ENCODE data around the gene TACC3. TPM values are rescaled to one million over a fixed set of nuclear protein-coding genes. Genes with fewer than 3 reads are reported as not detected.

The TACC3 gene
- total and polyA plus RNA-seq, 9 donors: 2.1 to 10.4 (median 6.0) TPM

DNA sequence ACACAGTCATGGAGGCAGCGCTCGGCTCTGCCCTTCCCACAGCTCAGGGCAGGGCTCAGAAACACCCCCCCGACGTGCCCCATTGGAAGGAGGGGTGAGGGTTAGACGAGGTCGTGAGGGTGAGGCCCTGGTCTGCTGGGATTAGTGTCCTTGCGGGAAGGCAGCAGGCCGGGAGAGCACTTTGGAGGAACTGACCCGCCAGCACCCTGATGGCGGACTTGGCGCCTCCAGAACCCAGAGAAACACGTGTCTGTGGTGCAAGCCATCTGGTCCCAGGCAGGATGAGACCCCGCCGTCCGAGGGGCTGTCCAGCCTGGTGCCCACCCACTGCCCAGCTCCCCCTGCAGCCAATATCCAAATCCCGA lies 26.3 kb downstream of the TACC3 start:
- no peaks in the 10 kb centered on the region for H3K9me3 ChIP-seq
- no peak overlapping the region for H3K27ac ChIP-seq
- DNase-seq: no peak
- peaks cover 2% of the 10 kb centered on the region for H3K4me1 ChIP-seq (ENCODE audit: insufficient read depth)
- TF ChIP-seq POLR2A (IDR thresholded peaks at IDR 0.05) (no peak), EP300 (IDR thresholded peaks at IDR 0.05) (no peak)
- TF ChIP-seq, protein P1, sequence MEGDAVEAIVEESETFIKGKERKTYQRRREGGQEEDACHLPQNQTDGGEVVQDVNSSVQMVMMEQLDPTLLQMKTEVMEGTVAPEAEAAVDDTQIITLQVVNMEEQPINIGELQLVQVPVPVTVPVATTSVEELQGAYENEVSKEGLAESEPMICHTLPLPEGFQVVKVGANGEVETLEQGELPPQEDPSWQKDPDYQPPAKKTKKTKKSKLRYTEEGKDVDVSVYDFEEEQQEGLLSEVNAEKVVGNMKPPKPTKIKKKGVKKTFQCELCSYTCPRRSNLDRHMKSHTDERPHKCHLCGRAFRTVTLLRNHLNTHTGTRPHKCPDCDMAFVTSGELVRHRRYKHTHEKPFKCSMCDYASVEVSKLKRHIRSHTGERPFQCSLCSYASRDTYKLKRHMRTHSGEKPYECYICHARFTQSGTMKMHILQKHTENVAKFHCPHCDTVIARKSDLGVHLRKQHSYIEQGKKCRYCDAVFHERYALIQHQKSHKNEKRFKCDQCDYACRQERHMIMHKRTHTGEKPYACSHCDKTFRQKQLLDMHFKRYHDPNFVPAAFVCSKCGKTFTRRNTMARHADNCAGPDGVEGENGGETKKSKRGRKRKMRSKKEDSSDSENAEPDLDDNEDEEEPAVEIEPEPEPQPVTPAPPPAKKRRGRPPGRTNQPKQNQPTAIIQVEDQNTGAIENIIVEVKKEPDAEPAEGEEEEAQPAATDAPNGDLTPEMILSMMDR (IDR thresholded peaks at IDR 0.05): no peak
- WGBS, 3 donors: 83 to 86% (median 83%) methylated on average over 16 of the region's 16 CpGs
- no peaks in the 10 kb centered on the region for H3K36me3 ChIP-seq
- H3K4me3 ChIP-seq: no peak overlapping the region
- H3K27me3 ChIP-seq: no peaks in the 10 kb centered on the region
- intact Hi-C loops (cut with DNase I): loop anchor here (5.0 kb wide), 2 partner anchors 60 to 150 kb away; no protein-coding TSS in a partner anchor

DNA sequence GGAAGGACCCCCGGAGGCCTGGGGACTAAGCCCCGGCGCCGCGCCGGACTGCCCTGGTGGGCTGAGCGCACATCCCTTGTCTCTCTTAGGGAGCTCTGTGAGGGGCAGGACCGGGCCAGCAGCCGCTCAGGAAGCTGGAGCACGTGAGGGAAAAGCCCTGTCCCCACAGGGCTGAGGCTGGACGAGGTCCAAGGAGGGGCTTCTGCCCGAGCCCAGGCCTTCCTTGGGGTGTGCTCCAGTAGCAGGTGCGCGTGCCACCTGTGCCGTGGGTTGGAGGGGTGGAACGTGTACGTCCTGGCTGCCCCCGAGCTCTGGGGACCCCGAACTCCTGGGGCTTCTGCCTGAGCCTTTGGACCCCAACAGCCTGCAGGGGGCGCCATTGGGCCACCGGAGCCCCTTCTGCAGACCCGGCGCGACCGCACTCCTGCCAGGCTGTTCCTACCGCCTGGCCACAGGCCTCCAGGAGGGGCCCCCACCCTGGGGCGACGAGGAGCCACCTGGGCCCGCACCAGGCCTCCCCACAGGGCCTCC lies 27.2 kb downstream of the TACC3 start:
- 3 to 10% (median 5%) methylated on average over 11 to 29 of the region's 29 CpGs for WGBS, 3 donors
- H3K4me3 ChIP-seq: no peak overlapping the region
- peaks cover 2% of the 10 kb centered on the region for H3K4me1 ChIP-seq (ENCODE audit: insufficient read depth)
- intact Hi-C loops (cut with DNase I): loop anchor here (5.0 kb wide), 2 partner anchors 59 to 149 kb away; no protein-coding TSS in a partner anchor
- H3K27me3 ChIP-seq: no peaks in the 10 kb centered on the region
- peak; percentile 48 to 79 (median 62) for DNase-seq
- no peak overlapping the region for H3K27ac ChIP-seq
- no peaks in the 10 kb centered on the region for H3K36me3 ChIP-seq
- H3K9me3 ChIP-seq: no peaks in the 10 kb centered on the region
- TF ChIP-seq, protein P1 (IDR thresholded peaks at IDR 0.05): peak in 2 of 3 donors; percentile 12 to 38
- TF ChIP-seq POLR2A (IDR thresholded peaks at IDR 0.05): no peak

DNA sequence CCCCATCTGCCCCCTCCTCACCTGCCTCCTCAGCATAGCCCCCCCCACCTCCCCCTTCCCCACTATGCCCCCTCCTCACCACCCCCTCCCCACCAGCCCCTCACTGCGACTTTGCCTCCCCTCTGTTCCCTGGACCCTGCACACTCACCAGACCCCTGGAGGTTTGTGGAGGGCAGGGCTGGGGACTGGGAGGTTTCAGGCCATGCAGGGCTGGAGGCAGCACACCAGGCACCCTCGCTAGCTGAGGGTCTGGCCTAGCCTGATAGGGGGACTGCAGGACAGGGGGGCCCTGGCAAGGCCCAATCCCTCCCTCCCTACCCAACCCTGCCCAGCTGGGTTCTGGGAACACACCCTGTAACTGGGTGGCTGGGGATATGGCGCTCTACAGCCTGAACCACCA lies 28.0 kb downstream of the TACC3 start:
- Histone ChIP-seq H3K4me1 (ENCODE audit: insufficient read depth) (peaks cover 2% of the 10 kb centered on the region), H3K27me3 (no peaks in the 10 kb centered on the region), H3K27ac (no peak overlapping the region), H3K9me3 (no peaks in the 10 kb centered on the region), H3K36me3 (no peaks in the 10 kb centered on the region), H3K4me3 (no peak overlapping the region)
- no peak for DNase-seq
- TF ChIP-seq POLR2A (IDR thresholded peaks at IDR 0.05) (no peak), EP300 (IDR thresholded peaks at IDR 0.05) (no peak)
- TF ChIP-seq, protein P1 (IDR thresholded peaks at IDR 0.05): no peak
- 61 to 100% (median 68%) methylated on average over 2 to 3 of the region's 3 CpGs for WGBS, 3 donors
- intact Hi-C loops (cut with DNase I): loop anchor here (5.0 kb wide), 2 partner anchors 58 to 148 kb away; no protein-coding TSS in a partner anchor

DNA sequence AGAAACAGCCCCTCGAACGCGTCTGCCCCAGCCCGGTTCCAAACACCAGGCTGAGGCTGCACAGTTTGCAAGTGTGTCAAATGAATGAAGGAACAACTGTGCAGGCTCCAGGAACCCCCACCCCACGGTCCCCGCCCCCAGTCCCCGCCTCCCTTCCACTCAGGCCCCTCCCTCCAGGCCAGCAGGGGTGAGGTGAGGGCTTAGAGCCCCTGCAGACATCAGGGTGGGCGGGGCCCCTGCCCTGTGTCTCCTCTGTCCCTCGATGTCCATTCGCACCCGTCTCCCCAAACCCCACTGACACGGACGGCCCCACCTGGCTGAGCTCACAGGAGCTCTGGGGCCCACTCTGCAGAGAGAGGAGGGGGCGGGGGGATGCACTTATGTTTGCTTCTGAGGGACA lies 28.5 kb downstream of the TACC3 start:
- no peak for DNase-seq
- TF ChIP-seq POLR2A (IDR thresholded peaks at IDR 0.05): no peak
- TF ChIP-seq EP300 (IDR thresholded peaks at IDR 0.05): no peak
- TF ChIP-seq, protein P1 (IDR thresholded peaks at IDR 0.05): no peak
- Histone ChIP-seq H3K36me3 (no peaks in the 10 kb centered on the region), H3K4me1 (ENCODE audit: insufficient read depth) (peaks cover 2% of the 10 kb centered on the region), H3K9me3 (no peaks in the 10 kb centered on the region), H3K27ac (no peak overlapping the region), H3K4me3 (no peak overlapping the region), H3K27me3 (no peaks in the 10 kb centered on the region)
- intact Hi-C loops (cut with DNase I): loop anchor here (5.0 kb wide), 2 partner anchors 57 to 147 kb away; no protein-coding TSS in a partner anchor
- WGBS, 3 donors: 63 to 70% (median 66%) methylated on average over 12 to 14 of the region's 14 CpGs
